ENCODE data around the gene TBC1D10B. TPM values are rescaled to one million over a fixed set of nuclear protein-coding genes. Genes with fewer than 3 reads are reported as not detected.

Gene TBC1D10B
- total and polyA plus RNA-seq, 2 of the 8 experiments (the other 6 are each of a cell fraction or from before 2014, with no cell fraction given) = 15.4 to 28.6 TPM

DNA sequence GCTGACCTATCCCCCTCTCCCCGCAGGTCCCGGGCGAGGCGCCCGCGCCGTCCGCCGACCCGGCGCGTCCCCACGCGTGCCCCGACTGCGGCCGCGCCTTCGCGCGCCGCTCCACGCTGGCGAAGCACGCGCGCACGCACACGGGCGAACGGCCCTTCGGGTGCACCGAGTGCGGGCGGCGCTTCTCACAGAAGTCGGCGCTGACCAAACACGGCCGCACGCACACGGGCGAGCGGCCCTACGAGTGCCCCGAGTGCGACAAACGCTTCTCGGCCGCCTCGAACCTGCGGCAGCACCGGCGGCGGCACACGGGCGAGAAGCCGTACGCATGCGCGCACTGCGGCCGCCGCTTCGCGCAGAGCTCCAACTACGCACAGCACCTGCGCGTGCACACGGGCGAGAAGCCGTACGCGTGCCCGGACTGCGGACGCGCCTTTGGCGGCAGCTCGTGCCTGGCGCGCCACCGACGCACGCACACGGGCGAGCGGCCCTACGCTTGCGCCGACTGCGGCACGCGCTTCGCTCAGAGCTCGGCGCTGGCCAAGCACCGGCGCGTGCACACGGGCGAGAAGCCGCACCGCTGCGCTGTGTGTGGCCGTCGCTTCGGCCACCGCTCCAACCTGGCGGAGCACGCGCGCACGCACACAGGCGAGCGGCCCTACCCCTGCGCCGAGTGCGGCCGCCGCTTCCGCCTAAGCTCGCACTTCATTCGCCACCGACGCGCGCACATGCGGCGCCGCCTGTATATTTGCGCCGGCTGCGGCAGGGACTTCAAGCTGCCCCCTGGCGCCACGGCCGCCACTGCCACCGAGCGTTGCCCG is 47.4 kb upstream of the TBC1D10B start (continued):
- TF ChIP-seq, protein P1, sequence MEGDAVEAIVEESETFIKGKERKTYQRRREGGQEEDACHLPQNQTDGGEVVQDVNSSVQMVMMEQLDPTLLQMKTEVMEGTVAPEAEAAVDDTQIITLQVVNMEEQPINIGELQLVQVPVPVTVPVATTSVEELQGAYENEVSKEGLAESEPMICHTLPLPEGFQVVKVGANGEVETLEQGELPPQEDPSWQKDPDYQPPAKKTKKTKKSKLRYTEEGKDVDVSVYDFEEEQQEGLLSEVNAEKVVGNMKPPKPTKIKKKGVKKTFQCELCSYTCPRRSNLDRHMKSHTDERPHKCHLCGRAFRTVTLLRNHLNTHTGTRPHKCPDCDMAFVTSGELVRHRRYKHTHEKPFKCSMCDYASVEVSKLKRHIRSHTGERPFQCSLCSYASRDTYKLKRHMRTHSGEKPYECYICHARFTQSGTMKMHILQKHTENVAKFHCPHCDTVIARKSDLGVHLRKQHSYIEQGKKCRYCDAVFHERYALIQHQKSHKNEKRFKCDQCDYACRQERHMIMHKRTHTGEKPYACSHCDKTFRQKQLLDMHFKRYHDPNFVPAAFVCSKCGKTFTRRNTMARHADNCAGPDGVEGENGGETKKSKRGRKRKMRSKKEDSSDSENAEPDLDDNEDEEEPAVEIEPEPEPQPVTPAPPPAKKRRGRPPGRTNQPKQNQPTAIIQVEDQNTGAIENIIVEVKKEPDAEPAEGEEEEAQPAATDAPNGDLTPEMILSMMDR (IDR thresholded peaks at IDR 0.05; ENCODE audit: control extremely low read depth in 1 of 3, insufficient read depth in 1 of 3, low read depth in 1 of 3, low read length in 3 of 3) = peak; percentile 21 to 37 (median 29); a peak in 2 of 4 replicates
- TF ChIP-seq RFX5 (IDR thresholded peaks at IDR 0.05; ENCODE audit: borderline replicate concordance, low read depth, low read length) (no peak), CREB1 (IDR thresholded peaks at IDR 0.05) (peak; percentile 48; the same call in 1 of the 2 replicates), POLR2A (IDR thresholded peaks at IDR 0.05; ENCODE audit: control extremely low read depth in 1 of 2, low read depth in 2 of 2, low read length in 2 of 2) (peak in 1 of 2 experiments; percentile 52; a peak in 1 of 3 replicates), SP4 (IDR thresholded peaks at IDR 0.05; ENCODE audit: low read length) (no peak), PHF8 (conservative IDR thresholded peaks at IDR 0.05; ENCODE audit: low read depth, low read length) (peak; percentile 11; the same call in 1 of the 2 replicates), RXRA (IDR thresholded peaks at IDR 0.05; ENCODE audit: insufficient read depth, low read depth, low read length) (no peak), BACH1 (IDR thresholded peaks at IDR 0.05; ENCODE audit: low read length) (peak; percentile 30; the same call in 1 of the 2 replicates), SP1 (IDR thresholded peaks at IDR 0.05; ENCODE audit: low read depth, low read length) (no peak), JUN (IDR thresholded peaks at IDR 0.05; ENCODE audit: low read depth, low read length) (no peak), KDM1A (IDR thresholded peaks at IDR 0.05; ENCODE audit: borderline replicate concordance, low read length) (peak; percentile 69), EP300 (IDR thresholded peaks at IDR 0.05; ENCODE audit: borderline replicate concordance in 1 of 2, low read depth in 2 of 2, low read length in 2 of 2) (no peak), MAFK (IDR thresholded peaks at IDR 0.05; ENCODE audit: low read depth, low read length) (no peak), CBX8 (IDR thresholded peaks at IDR 0.05; ENCODE audit: borderline replicate concordance, low read depth, low read length) (no peak), RBBP5 (IDR thresholded peaks at IDR 0.05; ENCODE audit: borderline replicate concordance, low read depth, low read length) (peak; percentile 82; the same call in 1 of the 2 replicates), KDM5A (IDR thresholded peaks at IDR 0.05; ENCODE audit: low read length) (no peak), NRF1 (IDR thresholded peaks at IDR 0.05; ENCODE audit: low read depth, low read length) (peak; percentile 77), GTF2F1 (IDR thresholded peaks at IDR 0.05; ENCODE audit: borderline replicate concordance, low read depth, low read length) (no peak), SP2 (IDR thresholded peaks at IDR 0.05; ENCODE audit: low read length) (no peak)
- TF ChIP-seq, protein P2, sequence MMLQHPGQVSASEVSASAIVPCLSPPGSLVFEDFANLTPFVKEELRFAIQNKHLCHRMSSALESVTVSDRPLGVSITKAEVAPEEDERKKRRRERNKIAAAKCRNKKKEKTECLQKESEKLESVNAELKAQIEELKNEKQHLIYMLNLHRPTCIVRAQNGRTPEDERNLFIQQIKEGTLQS (IDR thresholded peaks at IDR 0.05; ENCODE audit: insufficient read depth, low read depth, low read length) = no peak
- TF ChIP-seq, protein P3, sequence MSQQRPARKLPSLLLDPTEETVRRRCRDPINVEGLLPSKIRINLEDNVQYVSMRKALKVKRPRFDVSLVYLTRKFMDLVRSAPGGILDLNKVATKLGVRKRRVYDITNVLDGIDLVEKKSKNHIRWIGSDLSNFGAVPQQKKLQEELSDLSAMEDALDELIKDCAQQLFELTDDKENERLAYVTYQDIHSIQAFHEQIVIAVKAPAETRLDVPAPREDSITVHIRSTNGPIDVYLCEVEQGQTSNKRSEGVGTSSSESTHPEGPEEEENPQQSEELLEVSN (IDR thresholded peaks at IDR 0.05) = peak; percentile 83
